Neural progenitor cell (in vitro differentiated cells): ENCODE measurements around the gene PGM5. TPM values are rescaled to one million over a fixed set of nuclear protein-coding genes. Genes with fewer than 3 reads are reported as not detected.

ENCODE experiments used
- DNase-seq: peaks from one replicate; pipeline ENCODE4 v3.0.0-alpha.2; 2016; ENCODE audit warnings: low spot score
- H2AFZ ChIP-seq: fragments of 200-600 bp; sonication (generic); replicated peaks from 2 replicates; pipeline ENCODE4 v1.6.1; 2016; ENCODE audit warnings: antibody characterized with exemption
- H3F3A ChIP-seq: fragments of 200-600 bp; sonication (generic); 2 replicates; pipeline ENCODE4 v1.6.1; 2016; ENCODE audit warnings: antibody characterized with exemption, low read depth
- H3K27ac ChIP-seq: fragments of 200-600 bp; sonication (generic); 2 replicates; pipeline ENCODE4 v1.5.1; 2016; ENCODE audit warnings: mild to moderate bottlenecking
- H3K27me3 ChIP-seq: fragments of 200-600 bp; sonication (generic); 2 replicates; pipeline ENCODE4 v1.6.1; 2016; ENCODE audit warnings: mild to moderate bottlenecking, moderate library complexity
- H3K36me3 ChIP-seq: fragments of 200-600 bp; sonication (generic); 2 replicates; pipeline ENCODE4 v1.5.1; 2016
- H3K4me1 ChIP-seq: fragments of 200-600 bp; sonication (generic); 2 replicates; pipeline ENCODE4 v1.6.1; 2016; ENCODE audit warnings: mixed run types
- H3K4me2 ChIP-seq: fragments of 200-600 bp; sonication (generic); 2 replicates; pipeline ENCODE4 v1.6.1; 2016
- H3K4me3 ChIP-seq: fragments of 200-600 bp; sonication (generic); 2 replicates; pipeline ENCODE4 v1.5.1; 2016
- H3K79me2 ChIP-seq: fragments of 200-600 bp; sonication (generic); 2 replicates; pipeline ENCODE4 v1.6.1; 2016; ENCODE audit warnings: low read depth
- H3K9ac ChIP-seq: fragments of 200-600 bp; sonication (generic); 2 replicates; pipeline ENCODE4 v1.6.1; 2016
- H3K9me3 ChIP-seq: fragments of 200-600 bp; sonication (generic); 2 replicates; pipeline ENCODE4 v1.5.1; 2016; ENCODE audit warnings: low read depth
- H4K20me1 ChIP-seq: fragments of 200-600 bp; sonication (generic); 2 replicates; pipeline ENCODE4 v1.6.1; 2016; ENCODE audit warnings: low read depth
- H3K27ac Mint-ChIP-seq: 3 replicates; pipeline ENCODE4 v1.8.0; 2021; ENCODE audit warnings: mixed read lengths
- H3K27me3 Mint-ChIP-seq: 2 replicates; pipeline ENCODE4 v1.8.0; 2022; ENCODE audit warnings: low read depth, mild to moderate bottlenecking, inconsistent platforms, moderate library complexity, mixed read lengths; ENCODE audit not compliant: insufficient read depth
- H3K36me3 Mint-ChIP-seq: 3 replicates; pipeline ENCODE4 v1.8.0; 2021; ENCODE audit warnings: mixed read lengths
- H3K4me1 Mint-ChIP-seq: 3 replicates; pipeline ENCODE4 v1.8.0; 2021; ENCODE audit warnings: mixed read lengths
- H3K4me3 Mint-ChIP-seq: 3 replicates; pipeline ENCODE4 v1.8.0; 2021; ENCODE audit warnings: mild to moderate bottlenecking, moderate library complexity, mixed read lengths
- H3K9me3 Mint-ChIP-seq: 3 replicates; pipeline ENCODE4 v1.8.0; 2020; ENCODE audit warnings: mixed read lengths
- CTCF ChIP-seq: fragments of 200-600 bp; sonication (generic); IDR thresholded peaks from 2 replicates; pipeline ENCODE4 v1.5.1; 2017; ENCODE audit warnings: antibody characterized with exemption, mild to moderate bottlenecking
- EZH2 ChIP-seq: fragments of 200-600 bp; sonication (generic); IDR thresholded peaks from 2 replicates; pipeline ENCODE4 v1.6.1; 2017; ENCODE audit warnings: antibody characterized with exemption, mild to moderate bottlenecking, moderate library complexity
- EZH2phosphoT487 ChIP-seq: fragments of 200-600 bp; sonication (generic); IDR thresholded peaks from 2 replicates; pipeline ENCODE4 v1.6.1; 2017; ENCODE audit warnings: antibody characterized with exemption
- total RNA-seq: library from RNA; depleted of rRNA; stranded (reverse); fragments of >200 nt; gene quantifications from 2 replicates; pipeline ENCODE4 v1.2.3, GENCODE V29; 2015; ENCODE audit warnings: low replicate concordance

Gene PGM5
- total RNA-seq, 1 donor from 2014 or later = 2.0 TPM

GRCh38 chr9:68493958-68494577 lies 137.7 kb downstream of the PGM5 start:
- no peaks in the 10 kb centered on the region for H3K36me3 Mint-ChIP-seq
- no peaks in the 10 kb centered on the region for H4K20me1 ChIP-seq
- peaks cover 100% of the 10 kb centered on the region for H3K27me3 ChIP-seq
- DNase-seq = no peak
- H3K4me3 Mint-ChIP-seq = no peak overlapping the region
- H3K9ac ChIP-seq = no peak overlapping the region
- no peaks in the 10 kb centered on the region for H3K36me3 ChIP-seq
- no peaks in the 10 kb centered on the region for H3K9me3 ChIP-seq
- H3K27ac ChIP-seq = no peak overlapping the region
- no peak overlapping the region for H2AFZ ChIP-seq
- H3K4me1 Mint-ChIP-seq = peaks cover 14% of the 10 kb centered on the region
- H3F3A ChIP-seq = no peaks in the 10 kb centered on the region
- H3K27me3 Mint-ChIP-seq = peaks cover 4% of the 10 kb centered on the region
- no peak overlapping the region for H3K4me2 ChIP-seq
- H3K79me2 ChIP-seq = no peaks in the 10 kb centered on the region
- no peaks in the 10 kb centered on the region for H3K9me3 Mint-ChIP-seq
- no peaks in the 10 kb centered on the region for H3K4me1 ChIP-seq
- no peak overlapping the region for H3K27ac Mint-ChIP-seq
- H3K4me3 ChIP-seq = no peak overlapping the region
- no peak for TF ChIP-seq CTCF

DNA sequence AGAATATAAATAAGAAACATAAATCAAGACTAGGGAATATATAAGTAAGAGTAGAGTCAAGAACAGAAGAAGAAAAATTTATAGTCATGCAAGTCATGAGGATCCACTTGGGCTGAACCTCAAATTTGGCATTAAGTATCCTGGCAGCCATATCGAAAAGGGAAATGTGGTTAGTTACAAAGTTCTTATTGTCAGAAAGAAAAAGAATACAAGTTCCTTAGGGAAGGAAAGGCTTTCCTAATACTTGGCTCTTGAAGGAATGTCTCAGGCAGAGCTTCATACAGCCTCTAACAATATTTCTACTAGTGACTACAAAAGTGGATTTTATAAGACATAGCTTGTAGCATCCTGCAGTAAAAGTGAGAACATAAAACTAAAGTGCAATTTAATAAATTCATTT lies 138.8 kb downstream of the PGM5 start:
- Mint-ChIP-seq H3K9me3 (no peaks in the 10 kb centered on the region), H3K4me1 (peaks cover 13% of the 10 kb centered on the region), H3K27me3 (peaks cover 4% of the 10 kb centered on the region)

DNA sequence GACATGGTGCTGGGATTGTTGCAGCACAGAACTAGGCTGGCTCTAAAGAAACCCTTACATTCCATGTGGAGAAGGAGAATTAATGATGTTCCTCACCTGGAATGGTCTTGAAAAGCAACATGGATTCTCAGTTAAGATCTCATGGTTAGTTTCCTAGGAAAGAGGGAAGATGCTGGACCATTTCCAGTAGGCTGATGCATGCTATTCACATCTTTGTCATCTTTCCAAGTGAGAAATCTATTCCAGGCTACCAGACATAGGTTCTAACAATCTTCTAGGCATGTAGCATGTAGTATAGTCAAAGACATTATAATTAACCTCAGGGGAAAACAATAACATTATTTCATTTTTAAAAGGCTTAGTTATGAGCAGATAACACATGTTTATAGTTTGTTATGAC lies 139.9 kb downstream of the PGM5 start:
- Histone ChIP-seq H3K36me3 (no peaks in the 10 kb centered on the region), H3K9me3 (no peaks in the 10 kb centered on the region), H3F3A (no peaks in the 10 kb centered on the region), H3K4me3 (no peak overlapping the region), H3K79me2 (no peaks in the 10 kb centered on the region), H4K20me1 (no peaks in the 10 kb centered on the region), H3K27me3 (peaks cover 100% of the 10 kb centered on the region), H3K4me2 (no peak overlapping the region), H3K9ac (no peak overlapping the region), H3K27ac (no peak overlapping the region), H3K4me1 (peaks cover 3% of the 10 kb centered on the region), H2AFZ (no peak overlapping the region)
- H3K9me3 Mint-ChIP-seq = no peaks in the 10 kb centered on the region
- no peak overlapping the region for H3K4me3 Mint-ChIP-seq
- peaks cover 19% of the 10 kb centered on the region for H3K4me1 Mint-ChIP-seq
- H3K27me3 Mint-ChIP-seq = peaks cover 4% of the 10 kb centered on the region
- no peak for DNase-seq
- TF ChIP-seq EZH2phosphoT487 (no peak), CTCF (no peak), EZH2 (no peak)
- H3K36me3 Mint-ChIP-seq = no peaks in the 10 kb centered on the region
- H3K27ac Mint-ChIP-seq = no peak overlapping the region

More for the DNA sequence above, 138.8 kb downstream of the PGM5 start:
- Histone ChIP-seq H3K79me2 (no peaks in the 10 kb centered on the region), H3K9me3 (no peaks in the 10 kb centered on the region), H3K9ac (no peak overlapping the region), H3K4me2 (no peak overlapping the region), H2AFZ (no peak overlapping the region), H3K27ac (no peak overlapping the region), H3K4me1 (no peaks in the 10 kb centered on the region), H3K27me3 (peaks cover 100% of the 10 kb centered on the region), H3K36me3 (no peaks in the 10 kb centered on the region), H4K20me1 (no peaks in the 10 kb centered on the region), H3F3A (no peaks in the 10 kb centered on the region), H3K4me3 (no peak overlapping the region)
- Mint-ChIP-seq H3K36me3 (no peaks in the 10 kb centered on the region), H3K4me3 (no peak overlapping the region), H3K27ac (no peak overlapping the region)
- DNase-seq = no peak
- TF ChIP-seq EZH2 = no peak
- TF ChIP-seq CTCF = no peak
- TF ChIP-seq EZH2phosphoT487 = no peak
